Transverse colon (tissue), 3 donors: Measurements from ENCODE around the gene IL7R.

Experiments
- CTCF ChIP-seq, 5 experiments: fragments of 200-600 bp in 3 of 5; fragments of 450-650 bp in 2 of 5; sonication (generic) in 3 of 5; IDR thresholded peaks; 1 replicate in 2 of 5; 2 replicates in 3 of 5; pipeline ENCODE4 v1.5.1; 2016 to 2017; ENCODE audit warnings: antibody characterized with exemption in 5 of 5, inconsistent platforms in 3 of 5, mild to moderate bottlenecking in 2 of 5, moderate library complexity in 1 of 5
- POLR2A ChIP-seq: fragments of 450-650 bp; IDR thresholded peaks from one replicate; pipeline ENCODE4 v1.6.1; 2016; ENCODE audit warnings: antibody characterized with exemption, mild to moderate bottlenecking, moderate library complexity

GRCh38 chr5:35877655-35878054 is 21.0 kb downstream of the IL7R start:
- TF ChIP-seq CTCF (IDR thresholded peaks at IDR 0.05) (no peak), POLR2A (no peak)
